ENCODE measurements around the gene MRPL58.
"Not testable (repeated sequence)": the region's sequence is repeated elsewhere in the genome, so short reads cannot be mapped to it uniquely, and the experiment has no call there.

The MRPL58 gene

DNA sequence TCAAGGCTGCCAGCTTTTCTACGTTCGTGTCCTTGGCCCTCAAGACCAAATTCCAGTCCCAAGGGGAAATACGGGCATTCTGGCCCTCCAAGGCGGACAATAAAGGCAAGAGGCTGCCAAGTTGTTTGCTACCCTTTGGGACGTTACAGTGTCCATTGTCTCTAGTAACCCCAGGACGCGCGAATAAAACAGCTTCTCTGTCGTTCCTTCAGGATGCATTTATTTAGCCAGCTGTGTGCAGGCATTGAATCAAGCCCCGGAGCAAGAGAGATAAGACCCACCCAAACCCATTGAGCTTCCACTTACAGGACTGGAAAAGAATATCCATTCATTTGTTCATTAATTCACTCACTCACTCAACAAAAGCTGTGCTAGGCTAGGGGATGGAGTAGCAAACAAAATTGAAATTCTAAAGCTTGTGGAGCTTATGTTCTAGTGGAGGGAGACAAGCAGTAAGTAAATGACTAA, 656 bp downstream of the MRPL58 start:
- DNase-seq (ENCODE audit: low read depth in 2 of 2): no peak

DNA sequence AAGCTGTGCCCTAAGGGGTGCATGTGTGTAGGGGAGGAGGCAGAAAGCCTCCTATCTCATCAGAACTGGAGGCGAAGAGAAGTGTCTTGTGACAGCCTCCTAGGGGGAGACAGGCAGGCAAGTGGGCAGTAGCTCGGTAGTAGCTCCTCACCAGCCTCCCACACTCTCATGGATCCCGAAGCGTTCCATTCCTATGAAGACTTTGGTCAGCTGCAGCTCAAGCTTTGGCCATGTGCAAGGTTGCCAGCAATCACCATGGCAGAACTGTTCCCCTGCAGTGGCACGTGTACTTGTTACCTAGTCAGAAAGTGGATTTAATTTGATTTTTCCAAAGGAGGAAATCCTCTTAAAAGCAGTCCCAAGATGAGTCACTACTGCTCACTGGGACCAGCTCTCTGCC, 6.7 kb downstream of the MRPL58 start:
- no peak for DNase-seq (ENCODE audit: low read depth in 2 of 2)

DNA sequence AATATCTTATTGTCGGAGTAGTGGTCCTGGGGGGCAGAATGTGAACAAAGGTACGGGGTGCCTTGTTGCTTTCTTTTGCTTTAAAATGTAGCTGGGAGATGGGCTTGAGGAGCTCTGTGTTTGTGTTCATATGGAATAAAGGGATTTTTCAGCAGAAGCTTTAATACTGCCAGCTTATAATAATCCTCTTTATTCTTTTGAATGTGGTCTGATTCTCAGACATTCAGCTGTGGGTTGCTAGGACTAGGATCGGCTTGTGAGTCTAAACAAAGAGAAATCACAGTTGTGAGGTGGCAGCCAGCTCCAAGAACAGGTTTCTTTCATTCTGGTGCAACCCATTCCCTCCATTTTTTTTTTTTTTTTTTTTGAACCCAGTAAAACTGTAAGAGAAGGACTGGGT, 7.2 kb downstream of the MRPL58 start:
- DNase-seq (ENCODE audit: low read depth in 2 of 2): no peak

DNA sequence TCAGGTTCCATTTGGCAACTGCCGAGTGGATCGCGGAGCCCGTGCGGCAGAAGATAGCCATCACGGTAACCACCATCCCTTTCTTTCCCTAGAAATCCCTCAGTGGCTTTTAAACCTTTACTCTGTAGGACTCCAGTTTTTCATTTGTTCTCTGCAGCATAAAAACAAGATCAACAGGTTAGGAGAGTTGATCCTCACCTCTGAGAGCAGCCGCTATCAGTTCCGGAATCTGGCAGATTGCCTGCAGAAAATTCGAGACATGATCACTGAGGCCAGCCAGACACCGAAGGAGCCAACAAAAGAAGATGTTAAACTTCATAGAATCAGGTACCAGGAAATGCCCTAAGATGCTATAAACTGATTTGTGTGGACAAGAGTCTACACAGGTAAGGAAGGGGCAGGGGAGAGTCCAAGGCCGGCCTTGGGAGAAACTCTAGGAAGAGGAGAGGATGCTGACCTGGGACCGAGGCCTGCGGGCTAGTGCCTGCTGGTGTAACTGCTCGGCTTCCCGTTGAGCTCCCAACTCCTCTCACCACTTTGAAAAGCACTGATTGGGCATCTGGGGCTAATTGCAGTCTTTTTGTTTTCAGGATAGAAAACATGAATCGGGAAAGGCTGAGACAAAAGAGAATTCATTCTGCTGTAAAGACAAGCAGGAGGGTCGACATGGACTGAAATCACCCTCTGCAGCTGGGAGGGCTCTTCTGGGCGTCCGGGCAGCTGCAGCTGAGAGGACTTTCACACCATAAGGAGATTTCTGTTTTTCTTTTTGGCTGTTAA, 8.1 kb downstream of the MRPL58 start:
- no peak for DNase-seq (ENCODE audit: low read depth in 2 of 2)

DNA sequence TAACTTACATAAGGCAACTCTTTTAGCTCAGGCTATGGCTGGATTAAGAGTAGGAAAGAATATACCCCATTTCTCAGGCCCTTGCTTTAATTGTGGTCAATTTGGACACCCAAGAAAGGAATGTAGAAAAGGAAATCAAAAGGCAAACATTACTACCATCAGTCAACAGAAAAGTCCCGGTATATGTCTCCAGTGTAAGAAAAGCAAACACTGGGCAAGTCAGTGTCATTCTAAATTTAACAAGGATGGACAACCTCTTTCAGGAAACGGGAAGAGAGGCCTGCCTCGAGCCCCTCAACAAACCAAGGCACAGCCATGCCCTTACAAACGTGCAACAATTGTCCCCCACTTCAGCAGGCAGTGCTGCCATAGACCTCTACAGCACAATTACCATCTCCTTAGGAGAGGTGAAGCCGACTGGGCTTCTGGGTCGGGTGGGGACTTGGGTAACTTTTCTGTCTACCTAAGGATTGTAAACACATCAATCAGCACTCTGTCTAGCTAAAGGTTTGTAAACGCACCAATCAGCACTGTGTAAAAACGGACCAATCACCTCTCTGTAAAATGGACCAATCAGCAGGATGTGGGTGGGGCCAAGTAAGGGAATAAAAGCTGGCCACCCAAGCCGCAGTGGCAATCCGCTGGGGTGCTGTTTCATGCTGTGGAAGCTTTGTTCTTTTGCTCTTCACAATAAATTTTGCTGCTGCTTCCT, 12.4 kb downstream of the MRPL58 start:
- no peak for DNase-seq (ENCODE audit: low read depth in 2 of 2)

DNA sequence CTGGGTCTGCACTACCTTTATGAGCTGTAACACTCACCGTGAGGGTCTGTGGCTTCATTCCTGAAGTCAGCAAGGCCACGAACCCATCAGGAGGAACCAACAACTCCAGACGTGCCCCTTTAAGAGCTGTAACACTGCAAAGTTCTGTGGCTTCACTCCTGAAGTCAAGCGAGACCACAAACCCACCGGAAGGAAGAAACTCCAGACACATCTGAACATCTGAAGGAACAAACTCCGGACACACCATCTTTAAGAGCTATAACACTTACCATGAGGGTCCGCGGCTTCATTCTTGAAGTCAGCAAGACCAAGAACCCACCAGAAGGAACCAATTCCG, 12.9 kb downstream of the MRPL58 start:
- DNase-seq (ENCODE audit: low read depth in 2 of 2): not testable (repeated sequence)

DNA sequence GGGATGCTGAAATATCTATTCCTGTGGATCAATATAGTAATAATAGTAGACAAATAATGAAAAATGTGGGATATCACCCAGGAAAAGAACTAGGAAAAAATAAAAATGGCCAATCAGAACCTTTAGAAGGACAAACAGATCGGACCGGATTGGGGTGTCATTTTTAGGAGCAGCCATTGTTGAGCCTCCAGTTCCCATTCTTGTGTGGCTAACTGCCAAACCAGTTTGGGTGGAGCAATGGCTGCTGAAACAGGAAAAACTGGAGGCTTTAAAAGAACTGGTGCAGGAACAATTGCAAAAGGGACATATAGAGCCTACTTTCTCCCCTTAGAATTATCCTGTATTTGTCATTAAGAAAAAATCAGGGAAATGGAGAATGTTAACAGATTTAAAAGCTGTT, 14.2 kb downstream of the MRPL58 start:
- DNase-seq (ENCODE audit: low read depth in 2 of 2): not testable (repeated sequence)

DNA sequence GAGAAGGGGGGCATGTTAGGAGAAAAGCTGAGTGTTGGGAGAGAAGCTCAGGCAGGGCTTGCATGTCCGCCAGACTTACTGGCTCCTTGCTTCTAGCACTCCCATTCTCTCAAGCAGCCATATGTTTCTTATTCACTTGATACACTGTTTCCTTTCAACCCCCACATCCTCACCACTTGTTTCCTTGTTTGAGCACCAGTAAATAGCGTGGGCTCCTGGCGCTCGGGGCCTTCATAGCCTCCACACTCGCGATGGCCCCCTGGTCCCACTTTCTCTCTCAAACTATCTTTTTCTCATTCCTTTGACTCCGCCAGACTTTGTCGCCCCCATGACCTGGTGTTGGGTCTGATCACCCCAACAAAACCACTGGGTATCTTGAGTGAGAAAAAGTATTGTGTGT, 17.7 kb downstream of the MRPL58 start:
- no peak for DNase-seq (ENCODE audit: low read depth in 2 of 2)

DNA sequence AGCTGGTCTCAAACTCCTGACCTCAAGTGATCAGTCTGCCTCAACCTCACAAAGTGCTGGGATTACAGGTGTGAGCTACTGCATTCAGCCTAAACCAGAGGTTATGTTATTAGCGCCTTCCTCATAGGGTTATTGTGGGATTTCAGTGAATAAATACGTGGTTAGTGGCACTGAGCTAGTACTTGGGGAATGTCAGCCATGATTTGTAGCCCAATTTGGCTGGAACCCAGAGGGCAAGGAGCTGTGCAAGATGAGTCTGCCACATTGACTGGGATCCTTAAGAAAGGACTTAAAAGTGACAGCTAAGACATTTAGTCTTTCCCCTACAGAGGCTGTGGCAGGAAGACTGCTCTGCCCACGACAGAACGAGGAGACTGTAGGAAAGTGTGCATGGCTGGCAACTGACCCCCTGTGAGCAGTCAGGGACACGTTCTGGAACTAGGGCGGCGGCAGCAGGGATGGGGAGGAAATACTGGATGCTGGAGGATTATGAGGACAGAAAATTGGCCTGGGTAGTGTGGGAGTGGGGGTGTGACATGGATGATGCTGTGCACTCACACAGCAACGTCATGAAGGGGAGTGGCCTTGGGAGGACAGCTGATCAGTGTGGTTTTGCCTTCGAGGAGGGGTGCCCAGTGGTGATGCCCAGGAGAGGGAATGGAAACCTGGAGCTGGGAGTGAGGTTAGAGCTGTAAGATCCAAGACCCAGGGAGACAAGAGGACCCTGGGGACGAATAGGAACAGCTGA, 19.7 kb downstream of the MRPL58 start:
- peak in 1 of 2 donors; percentile 25 for DNase-seq (ENCODE audit: low read depth in 2 of 2)

DNA sequence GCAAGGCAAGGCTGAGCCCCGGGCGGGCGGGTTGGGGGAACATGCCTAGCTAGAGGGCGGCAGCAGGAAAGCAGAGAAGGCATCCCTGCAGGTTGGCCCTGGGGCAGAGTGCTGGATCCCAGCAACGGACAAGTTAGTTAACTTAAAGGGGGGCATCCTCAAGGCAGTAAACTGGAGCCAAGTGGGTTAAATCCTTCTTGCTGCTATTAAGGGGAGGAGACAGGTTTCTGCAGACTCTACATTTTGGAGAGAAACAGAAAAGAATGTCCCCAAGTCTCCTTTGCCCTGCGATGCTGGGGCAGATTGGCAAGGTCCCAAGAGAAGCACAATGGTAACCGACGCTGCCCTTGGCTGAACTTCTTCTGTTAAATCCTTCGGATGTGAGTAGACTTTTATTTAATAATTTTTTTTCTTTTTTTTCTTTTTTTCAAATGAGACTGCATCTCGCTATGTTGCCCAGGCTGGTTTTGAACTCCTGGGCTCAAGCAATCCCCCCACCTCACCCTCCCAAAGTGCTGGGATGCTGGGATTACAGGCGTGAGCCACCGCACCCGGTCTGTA, 20.3 kb downstream of the MRPL58 start:
- DNase-seq (ENCODE audit: low read depth in 2 of 2): no peak

DNA sequence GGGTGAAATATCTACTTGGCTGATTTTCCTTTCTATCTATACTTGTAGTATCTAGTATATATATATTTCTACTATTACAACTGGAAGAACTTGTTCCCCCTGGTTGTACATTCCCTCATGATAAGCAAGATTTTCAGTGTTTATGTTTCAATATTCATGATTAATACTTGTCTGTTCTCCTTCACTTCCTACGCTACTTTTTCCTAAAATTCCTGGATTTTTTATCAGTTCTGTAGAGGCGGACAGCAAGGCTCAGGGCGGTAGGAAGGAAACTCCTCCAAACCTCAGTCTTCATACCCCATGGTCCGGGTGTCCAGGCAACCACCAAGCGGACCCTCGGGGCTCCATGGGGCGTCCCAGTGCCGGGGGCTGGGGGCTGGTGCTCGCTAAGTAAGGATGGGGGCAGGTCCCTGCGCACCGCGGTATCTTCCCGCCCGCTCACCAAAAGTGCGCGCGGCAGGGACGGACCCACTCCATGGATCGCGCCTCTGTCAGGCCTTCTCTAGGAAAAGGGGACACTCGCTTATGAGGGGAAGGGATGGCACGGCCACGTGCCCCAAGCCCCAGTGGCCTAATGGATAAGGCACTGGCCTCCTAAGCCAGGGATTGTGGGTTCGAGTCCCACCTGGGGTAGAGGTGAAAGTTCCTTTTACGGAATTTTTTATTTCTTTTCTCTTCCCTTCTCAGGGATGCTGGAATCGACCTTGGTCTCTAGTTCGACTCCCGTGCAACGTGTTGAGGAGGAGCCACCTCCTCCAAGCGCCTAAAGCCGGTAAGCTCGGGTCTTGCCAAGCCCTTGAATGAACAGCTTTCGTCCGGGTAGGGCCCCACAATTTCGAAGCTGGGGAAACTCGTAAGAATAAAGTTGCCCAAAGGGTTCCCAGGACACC, 21.1 kb downstream of the MRPL58 start:
- DNase-seq (ENCODE audit: low read depth in 2 of 2): peak; percentile 67 to 71

DNA sequence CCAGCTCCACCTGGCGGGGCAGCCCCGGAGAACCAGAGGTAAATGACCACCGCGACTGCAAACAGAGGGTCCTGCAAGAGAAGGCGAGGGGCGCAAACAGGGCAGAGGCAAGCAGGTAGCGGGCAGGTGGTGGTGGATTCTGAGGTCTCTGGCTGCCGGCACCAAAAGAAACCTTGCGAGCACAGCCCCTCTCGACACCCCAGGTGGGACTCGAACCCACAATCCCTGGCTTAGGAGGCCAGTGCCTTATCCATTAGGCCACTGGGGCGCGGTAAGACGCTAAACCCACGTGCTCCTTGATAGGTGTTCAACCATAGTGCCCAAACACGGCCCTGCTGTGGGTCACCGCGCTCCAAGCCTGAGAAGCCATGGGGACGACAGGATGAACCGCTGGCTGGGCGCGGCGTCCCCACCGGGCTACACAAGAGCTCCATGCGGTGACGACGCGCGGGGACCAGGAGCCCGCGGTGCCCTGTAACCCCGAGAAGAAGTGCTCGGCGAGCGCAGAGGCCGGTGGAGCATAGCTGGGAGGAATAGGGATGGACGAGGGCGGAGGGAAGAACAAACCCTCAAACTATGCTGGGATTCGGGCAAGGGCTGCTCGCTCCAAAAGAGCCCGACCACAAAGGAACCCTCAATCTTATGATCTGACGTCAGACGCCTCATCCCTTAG, 21.9 kb downstream of the MRPL58 start:
- peak; percentile 57 to 67 for DNase-seq (ENCODE audit: low read depth in 2 of 2)

DNA sequence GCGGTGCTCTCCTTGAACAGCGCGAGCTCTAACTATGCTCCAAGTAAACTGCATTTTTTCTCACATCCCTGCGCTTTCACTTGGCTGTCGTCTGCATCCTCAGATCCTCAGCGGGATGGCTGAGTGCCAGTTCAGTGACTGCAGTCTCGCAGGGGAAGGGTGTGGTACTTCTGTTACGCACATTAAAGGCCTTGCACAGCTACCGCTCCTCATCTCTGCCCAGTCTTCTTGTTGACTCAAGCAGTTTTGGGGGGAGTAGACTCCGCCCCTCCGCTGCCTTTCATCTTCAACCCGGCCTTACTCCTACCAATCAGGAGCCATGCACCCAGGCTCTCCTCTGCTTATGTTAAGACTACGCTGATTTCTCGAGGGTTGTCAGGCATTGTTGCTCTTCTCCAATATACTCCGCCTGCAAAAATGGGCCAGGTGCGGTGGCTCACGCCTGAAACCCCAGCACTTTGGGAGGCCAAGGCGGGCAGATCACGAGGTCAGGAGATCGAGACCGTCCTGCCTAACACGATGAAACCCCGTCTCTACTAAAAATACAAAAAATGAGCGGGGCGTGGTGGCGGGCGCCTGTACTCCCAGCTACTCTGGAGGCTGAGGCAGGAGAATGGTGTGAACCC, 24.3 kb downstream of the MRPL58 start:
- DNase-seq (ENCODE audit: low read depth in 2 of 2): peak; percentile 49 to 67

DNA sequence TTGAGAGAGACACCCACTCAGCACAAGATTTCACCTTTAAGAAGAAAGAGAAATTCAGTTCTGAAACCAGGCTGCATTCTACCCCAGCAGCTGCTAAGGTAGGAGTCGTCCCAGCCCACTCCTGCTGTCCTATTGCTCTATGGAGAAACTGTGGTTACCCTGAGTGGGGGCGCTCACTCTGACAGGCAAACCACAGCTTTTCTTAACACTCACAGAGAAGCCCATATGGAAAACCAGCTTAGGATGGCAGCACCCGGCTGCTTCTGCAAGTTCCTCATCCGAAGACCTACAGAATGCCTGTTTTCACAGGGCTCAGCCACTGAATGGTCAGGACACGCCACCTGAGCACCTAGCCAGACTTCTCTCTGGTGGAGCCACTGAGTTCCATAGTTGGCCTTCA, 26.8 kb downstream of the MRPL58 start:
- no peak for DNase-seq (ENCODE audit: low read depth in 2 of 2)

DNA sequence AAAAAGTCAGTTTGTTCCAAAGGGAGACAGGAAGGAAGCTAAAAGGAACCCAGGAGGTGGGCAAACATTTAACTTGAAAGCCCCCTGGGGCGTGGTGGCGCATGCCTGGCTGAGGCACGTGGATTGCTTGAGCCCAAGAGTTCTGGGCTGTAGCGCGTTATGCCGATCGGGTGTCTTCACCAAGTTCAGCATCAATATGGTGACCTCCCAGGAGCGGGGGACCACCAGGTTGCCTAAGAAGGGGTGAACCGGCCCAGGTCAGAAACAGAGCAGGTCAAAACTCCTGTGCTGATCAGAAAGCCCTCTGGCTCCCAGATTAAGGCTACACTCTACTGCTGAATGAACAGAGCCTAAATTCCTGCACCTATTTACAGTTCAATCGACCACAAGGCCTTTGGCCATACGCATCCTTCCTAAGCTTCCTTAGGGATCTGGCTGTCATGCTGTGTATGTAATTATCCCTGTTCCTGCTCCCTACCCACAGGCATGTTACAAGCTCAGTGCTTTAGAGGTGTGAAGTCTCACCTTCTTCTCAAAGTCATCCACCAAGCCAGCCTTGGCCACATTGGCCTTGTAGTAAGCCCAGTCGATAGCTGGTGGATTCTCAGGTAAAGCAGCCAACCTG, 29.3 kb downstream of the MRPL58 start:
- DNase-seq (ENCODE audit: low read depth in 2 of 2): no peak

DNA sequence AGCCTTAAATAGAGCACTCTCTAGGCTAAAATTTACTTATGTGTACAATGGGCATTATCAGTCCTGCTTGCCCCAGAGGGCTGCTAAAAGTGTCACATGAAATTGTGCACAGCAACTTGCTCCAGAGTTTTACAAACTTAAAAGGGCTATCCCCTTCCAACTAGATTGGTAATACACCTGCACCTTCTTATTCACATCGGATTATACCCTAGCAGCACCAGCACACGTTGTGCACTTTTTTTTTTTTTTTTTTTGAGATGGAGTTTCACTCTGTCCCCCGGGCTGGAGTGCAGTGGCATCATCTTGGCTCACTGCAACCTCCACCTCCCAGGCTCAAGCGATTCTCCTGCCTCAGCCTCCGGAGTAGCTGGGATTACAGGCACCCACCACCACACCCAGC, 31.3 kb downstream of the MRPL58 start:
- not testable (repeated sequence) for DNase-seq (ENCODE audit: low read depth in 2 of 2)

DNA sequence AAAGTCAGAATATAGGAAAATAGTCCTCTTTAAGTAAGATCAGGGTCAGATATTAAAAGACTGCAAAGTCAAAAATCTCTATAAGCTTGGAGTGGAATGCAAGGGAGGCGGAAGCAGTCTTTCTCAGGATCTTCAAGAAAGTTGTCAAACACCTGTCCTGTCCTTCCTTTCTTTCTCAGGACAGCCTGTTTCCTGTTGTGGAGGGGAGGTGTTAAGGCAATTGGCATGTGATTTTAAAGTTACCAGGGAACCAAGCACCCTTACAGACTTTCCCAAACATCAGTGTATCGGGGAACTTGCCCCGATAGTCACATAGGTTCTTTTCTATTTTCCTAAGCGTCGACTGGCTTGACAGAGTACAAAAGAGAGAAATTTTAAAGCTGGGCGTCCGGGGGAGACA, 32.2 kb downstream of the MRPL58 start:
- no peak for DNase-seq (ENCODE audit: low read depth in 2 of 2)

DNA sequence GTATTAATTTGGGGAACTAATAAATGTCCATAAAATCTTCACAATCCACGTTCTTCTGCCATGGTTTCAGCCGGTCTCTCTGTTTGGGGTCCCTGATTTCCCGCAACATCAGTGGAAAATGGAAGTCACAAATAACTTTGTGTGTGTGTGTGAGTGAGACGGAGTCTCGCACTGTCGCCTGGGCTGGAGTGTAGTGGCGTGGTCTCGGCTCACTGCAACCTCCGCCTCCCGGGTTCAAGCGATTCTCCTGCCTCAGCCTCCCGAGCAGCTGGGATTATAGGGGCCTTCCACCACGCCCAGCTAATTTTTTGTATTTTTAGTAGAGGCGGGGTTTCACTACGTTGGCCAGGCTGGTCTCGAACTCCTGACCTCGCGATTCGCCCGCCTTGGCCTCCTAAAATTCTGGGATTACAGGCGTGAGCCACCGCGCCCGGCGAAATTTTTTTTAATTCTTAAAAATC, 33.5 kb downstream of the MRPL58 start:
- DNase-seq (ENCODE audit: low read depth in 2 of 2): not testable (repeated sequence)

DNA sequence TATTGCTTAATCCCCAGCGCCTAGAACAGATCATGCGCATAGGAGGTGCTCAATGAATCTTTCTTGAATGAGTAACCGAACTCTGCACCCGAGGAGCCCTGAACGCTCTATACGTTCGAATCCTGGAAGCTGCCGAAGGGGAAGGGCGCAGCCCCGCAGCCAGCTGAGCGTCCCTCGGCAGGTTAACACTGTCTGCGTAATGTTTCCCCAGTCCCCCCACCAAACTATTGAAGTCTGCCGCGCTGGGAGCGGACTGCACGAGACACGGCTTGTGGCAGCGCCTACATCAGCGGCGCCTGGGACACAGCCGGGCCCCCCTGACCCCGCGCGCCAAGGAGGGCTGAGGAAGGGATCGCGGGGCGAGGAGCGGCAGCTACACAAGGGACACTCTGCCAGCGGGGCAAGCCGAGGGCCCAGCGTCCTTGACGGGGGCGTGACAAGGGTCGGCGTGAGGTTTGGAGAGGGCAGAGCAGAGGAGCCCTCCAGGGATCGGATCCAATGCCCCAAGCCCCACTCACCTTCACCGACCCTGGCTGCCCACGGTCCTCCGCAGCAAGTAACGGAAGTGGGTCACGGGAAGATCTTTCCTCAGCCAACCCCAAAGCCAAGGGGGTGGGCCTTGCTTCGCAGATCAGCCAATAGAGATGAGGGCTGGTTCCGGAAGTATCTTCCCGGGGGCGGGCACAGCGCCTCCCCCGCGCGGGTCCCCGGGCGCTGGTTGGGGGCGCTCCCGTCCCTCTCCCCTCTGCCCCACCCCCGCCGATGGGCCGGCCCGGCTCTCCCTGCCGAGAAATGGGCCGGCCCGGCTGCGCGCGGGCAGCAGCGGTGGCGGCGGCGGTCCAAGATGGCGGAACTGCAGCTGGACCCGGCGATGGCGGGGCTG, 34.2 kb downstream of the MRPL58 start, which contains the start of the genes ATP5PD and KCTD2:
TSS of gene ATP5PD (minus strand) at position 563 of the 883 bp plus-strand sequence. CDS start 4,319 bp downstream, outside the sequence.
TSS of gene KCTD2 (plus strand) at position 819 of the 883 bp plus-strand sequence. CDS start at position 845, 26 bp downstream.
- peak; percentile 89 to 92 for DNase-seq (ENCODE audit: low read depth in 2 of 2)
